Keratinocyte (primary cell): ENCODE data around the gene MAT1A. TPM values are rescaled to one million over a fixed set of nuclear protein-coding genes. Genes with fewer than 3 reads are reported as not detected.
"Not testable (repeated sequence)": the region's sequence is repeated elsewhere in the genome, so short reads cannot be mapped to it uniquely, and the experiment has no call there.

Experiments
- DNase-seq: peaks from one replicate; pipeline ENCODE4 v3.0.0-alpha.2; 2011; ENCODE audit warnings: low read depth, missing footprints, low spot score
- FAIRE-seq: peaks from 2 replicates; lab custom pipeline; 2011; peaks lifted over from hg19 to GRCh38; lab: Jason Lieb, UNC
- H2AFZ ChIP-seq: 2 replicates; pipeline ENCODE4 v1.6.0; 2012; ENCODE audit warnings: low read length, control low read depth, inconsistent platforms; ENCODE audit not compliant: control insufficient read depth
- H3K27ac ChIP-seq: 2 replicates; pipeline ENCODE4 v1.5.1; 2011; ENCODE audit warnings: low read length; ENCODE audit not compliant: control insufficient read depth, insufficient read depth
- H3K27me3 ChIP-seq: 3 replicates; pipeline ENCODE4 v1.6.0; 2011; ENCODE audit warnings: low read length; ENCODE audit not compliant: control insufficient read depth, insufficient read depth; ENCODE audit errors: extremely low read depth
- H3K36me3 ChIP-seq, 2 experiments: 2 replicates in 1 of 2; 3 replicates in 1 of 2; pipeline ENCODE4 v1.5.1; 2011; ENCODE audit warnings: low read length in 2 of 2, mild to moderate bottlenecking in 1 of 2; ENCODE audit not compliant: control insufficient read depth in 2 of 2, insufficient read depth in 2 of 2; ENCODE audit errors: extremely low read depth in 1 of 2
- H3K4me1 ChIP-seq: 3 replicates; pipeline ENCODE4 v1.5.1; 2011; ENCODE audit warnings: low read length; ENCODE audit not compliant: control insufficient read depth, insufficient read depth; ENCODE audit errors: extremely low read depth
- H3K4me2 ChIP-seq: 3 replicates; pipeline ENCODE4 v1.6.0; 2011; ENCODE audit warnings: low read depth, low read length; ENCODE audit not compliant: control insufficient read depth, insufficient read depth; ENCODE audit errors: extremely low read depth
- H3K4me3 ChIP-seq, 3 experiments: fragments of 200-600 bp in 1 of 3; sonication (generic) in 1 of 3; 2 replicates in 2 of 3; 3 replicates in 1 of 3; pipeline ENCODE4 v1.5.1; 2011 to 2016; ENCODE audit warnings: low read length in 3 of 3, mild to moderate bottlenecking in 3 of 3, control low read depth in 2 of 3, inconsistent platforms in 1 of 3, low read depth in 1 of 3, mixed read lengths in 1 of 3, mixed run types in 1 of 3, moderate library complexity in 1 of 3; ENCODE audit not compliant: control insufficient read depth in 2 of 3, insufficient read depth in 2 of 3; ENCODE audit errors: extremely low read depth in 1 of 3
- H3K79me2 ChIP-seq: 2 replicates; pipeline ENCODE4 v1.6.0; 2012; ENCODE audit warnings: low read length; ENCODE audit not compliant: control insufficient read depth, insufficient read depth
- H3K9ac ChIP-seq: 3 replicates; pipeline ENCODE4 v1.6.0; 2011; ENCODE audit warnings: low read length; ENCODE audit not compliant: control insufficient read depth, insufficient read depth; ENCODE audit errors: extremely low read depth
- H3K9me1 ChIP-seq: 3 replicates; pipeline ENCODE4 v1.6.0; 2011; ENCODE audit warnings: low read length; ENCODE audit not compliant: control insufficient read depth, insufficient read depth; ENCODE audit errors: extremely low read depth
- H3K9me3 ChIP-seq: 2 replicates; pipeline ENCODE4 v1.5.1; 2012; ENCODE audit warnings: low read depth, low read length; ENCODE audit not compliant: control insufficient read depth
- H4K20me1 ChIP-seq: 3 replicates; pipeline ENCODE4 v1.6.0; 2011; ENCODE audit warnings: low read length; ENCODE audit not compliant: control insufficient read depth, insufficient read depth; ENCODE audit errors: extremely low read depth
- dilution Hi-C: fragments of 300-500 bp; cut with MboI; formaldehyde crosslinking; loops from one replicate; pipeline ENCODE4 v1.7.0; 2020; ENCODE audit warnings: low sequenced_read_pairs; ENCODE audit not compliant: extremely low pct_ligation_motif_present
- polyA plus RNA-seq, 5 experiments: library from polyadenylated mRNA; depleted of rRNA in 3 of 5; stranded (reverse) in 3 of 5; stranded (forward) in 1 of 5; unstranded in 1 of 5; fragments of >200 nt; gene quantifications; 1 replicate in 1 of 5; 2 replicates in 3 of 5; 3 replicates in 1 of 5; pipeline versions ENCODE4 v1.2.1 to v1.2.3, GENCODE V29; 2011 to 2012; ENCODE audit warnings: missing spikeins in 2 of 5, low read depth in 1 of 5, low replicate concordance in 1 of 5
- TF ChIP-seq, protein P1 (sequence below), 3 experiments: IDR thresholded peaks in 1 of 3; conservative IDR thresholded peaks in 1 of 3; optimal IDR thresholded peaks in 1 of 3; 2 replicates in 2 of 3; 3 replicates in 1 of 3; pipeline versions ENCODE3 to v1.5.1; 2011; ENCODE audit warnings: low read length in 3 of 3, mild to moderate bottlenecking in 3 of 3, moderate library complexity in 2 of 3, control low read depth in 1 of 3, inconsistent platforms in 1 of 3; ENCODE audit not compliant: insufficient read depth in 2 of 3; ENCODE audit errors: extremely low read depth in 1 of 3

Gene MAT1A
- polyA plus RNA-seq, 1 donor (not counting 4 experiments of a cell fraction or from before 2014, with no cell fraction given): 0.37 TPM

DNA sequence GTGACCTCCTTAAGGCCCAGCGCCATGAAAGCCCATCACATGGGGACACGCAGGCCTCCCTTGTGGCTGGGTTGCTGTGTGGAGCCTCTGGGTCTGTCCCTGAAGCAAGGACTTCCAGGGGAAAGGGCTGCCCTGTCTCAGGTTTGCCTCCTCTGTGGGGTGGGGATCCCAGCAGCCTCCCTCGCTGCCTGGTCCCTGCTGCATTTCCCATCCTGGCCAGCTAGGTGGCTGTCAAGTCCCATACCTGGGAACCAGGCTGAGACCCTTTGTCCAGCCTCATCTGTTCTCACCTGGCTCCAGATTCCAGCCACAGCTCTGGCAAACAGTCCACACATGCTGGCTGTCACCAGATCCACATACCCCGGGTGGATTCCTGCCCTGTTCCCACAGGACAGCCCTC is 32.7 kb downstream of the MAT1A start:
- not testable (repeated sequence) for H2AFZ ChIP-seq, H3K9ac ChIP-seq, H3K36me3 ChIP-seq, H3K4me1 ChIP-seq, H3K27ac ChIP-seq, FAIRE-seq, H3K4me2 ChIP-seq, H3K4me3 ChIP-seq, H3K9me1 ChIP-seq, H3K27me3 ChIP-seq, H4K20me1 ChIP-seq, H3K79me2 ChIP-seq, DNase-seq, H3K9me3 ChIP-seq
- TF ChIP-seq, protein P1, sequence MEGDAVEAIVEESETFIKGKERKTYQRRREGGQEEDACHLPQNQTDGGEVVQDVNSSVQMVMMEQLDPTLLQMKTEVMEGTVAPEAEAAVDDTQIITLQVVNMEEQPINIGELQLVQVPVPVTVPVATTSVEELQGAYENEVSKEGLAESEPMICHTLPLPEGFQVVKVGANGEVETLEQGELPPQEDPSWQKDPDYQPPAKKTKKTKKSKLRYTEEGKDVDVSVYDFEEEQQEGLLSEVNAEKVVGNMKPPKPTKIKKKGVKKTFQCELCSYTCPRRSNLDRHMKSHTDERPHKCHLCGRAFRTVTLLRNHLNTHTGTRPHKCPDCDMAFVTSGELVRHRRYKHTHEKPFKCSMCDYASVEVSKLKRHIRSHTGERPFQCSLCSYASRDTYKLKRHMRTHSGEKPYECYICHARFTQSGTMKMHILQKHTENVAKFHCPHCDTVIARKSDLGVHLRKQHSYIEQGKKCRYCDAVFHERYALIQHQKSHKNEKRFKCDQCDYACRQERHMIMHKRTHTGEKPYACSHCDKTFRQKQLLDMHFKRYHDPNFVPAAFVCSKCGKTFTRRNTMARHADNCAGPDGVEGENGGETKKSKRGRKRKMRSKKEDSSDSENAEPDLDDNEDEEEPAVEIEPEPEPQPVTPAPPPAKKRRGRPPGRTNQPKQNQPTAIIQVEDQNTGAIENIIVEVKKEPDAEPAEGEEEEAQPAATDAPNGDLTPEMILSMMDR (optimal IDR thresholded peaks at IDR 0.05 in 1 of 3, IDR thresholded peaks at IDR 0.05 in 1 of 3, conservative IDR thresholded peaks at IDR 0.05 in 1 of 3; ENCODE audit: extremely low read depth in 1 of 3, insufficient read depth in 2 of 3, low read length in 3 of 3): peak; percentile 28 to 46 (median 37)
- dilution Hi-C loops: loop anchor here (25.0 kb wide), 1 partner anchor 106 kb away; the partner anchor contains the start of genes DYDC1 and DYDC2

DNA sequence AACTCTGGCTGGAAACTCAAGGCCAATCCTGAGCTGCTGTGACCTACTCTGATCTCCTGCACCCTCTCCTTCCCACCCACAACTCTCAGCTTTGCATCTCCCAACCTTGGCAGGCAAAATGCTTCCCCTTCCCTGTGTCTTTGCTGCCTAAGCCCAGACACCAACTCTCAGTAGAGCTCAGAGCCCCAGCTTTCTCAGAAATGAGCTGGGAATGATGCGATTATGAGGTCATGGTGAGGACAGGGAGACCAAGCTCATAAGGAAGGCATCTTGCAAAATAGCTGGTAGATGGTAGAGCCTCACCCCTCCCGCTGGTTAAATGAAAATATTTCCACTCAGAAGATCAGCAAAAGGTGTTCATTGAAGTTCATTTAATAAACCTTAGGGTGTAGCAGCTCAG is 34.7 kb downstream of the MAT1A start:
- H3K27ac ChIP-seq, H3K9me1 ChIP-seq, FAIRE-seq, H3K9me3 ChIP-seq, H3K9ac ChIP-seq, H4K20me1 ChIP-seq, H3K79me2 ChIP-seq, H3K4me3 ChIP-seq, H3K27me3 ChIP-seq, DNase-seq, H3K36me3 ChIP-seq, H3K4me2 ChIP-seq, H2AFZ ChIP-seq, H3K4me1 ChIP-seq: not testable (repeated sequence)
- dilution Hi-C loops: loop anchor here (25.0 kb wide), 1 partner anchor 108 kb away; the partner anchor contains the start of genes DYDC1 and DYDC2

DNA sequence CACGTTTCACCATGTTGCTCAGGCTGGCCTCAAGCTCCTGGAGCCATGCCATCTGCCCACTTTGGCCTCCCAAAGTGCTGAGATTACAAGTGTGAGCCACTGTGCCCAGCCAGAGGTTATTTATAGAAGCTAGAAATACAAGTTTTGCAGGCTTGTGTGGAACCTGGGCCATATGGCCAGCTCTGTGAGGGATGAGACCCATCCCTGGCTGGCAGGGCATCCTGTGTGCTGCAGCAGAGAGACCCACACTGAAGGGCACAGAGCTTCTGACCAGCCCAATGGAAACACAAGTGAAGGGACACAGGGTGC is 35.5 kb downstream of the MAT1A start:
- not testable (repeated sequence) for H3K4me1 ChIP-seq, H3K4me3 ChIP-seq, DNase-seq, H3K79me2 ChIP-seq, FAIRE-seq, H3K27me3 ChIP-seq, H3K9me1 ChIP-seq, H3K9ac ChIP-seq, H3K4me2 ChIP-seq, H3K27ac ChIP-seq, H2AFZ ChIP-seq, H4K20me1 ChIP-seq, H3K36me3 ChIP-seq, H3K9me3 ChIP-seq
- dilution Hi-C loops: loop anchor here (25.0 kb wide), 1 partner anchor 108 kb away; the partner anchor contains the start of genes DYDC1 and DYDC2
